Trophoblast cell (in vitro differentiated cells and primary cell): ENCODE data around the gene TREML1.

Source experiments
- DNase-seq, 2 donors: peaks; one replicate each; pipeline ENCODE4 v3.0.0-alpha.2; 2016
- H2AFZ ChIP-seq: 2 replicates; pipeline ENCODE4 v1.6.1; 2013; ENCODE audit warnings: low read length, moderate library complexity, mild to moderate bottlenecking; ENCODE audit not compliant: insufficient read depth, poor library complexity
- H2AK5ac ChIP-seq: 2 replicates; pipeline ENCODE4 v1.6.1; 2013; ENCODE audit warnings: mild to moderate bottlenecking, low read length
- H2BK120ac ChIP-seq: 2 replicates; pipeline ENCODE4 v1.6.1; 2013; ENCODE audit warnings: low read length, mild to moderate bottlenecking, moderate library complexity; ENCODE audit not compliant: insufficient read depth, poor library complexity
- H2BK12ac ChIP-seq: 2 replicates; pipeline ENCODE4 v1.6.1; 2013; ENCODE audit warnings: mild to moderate bottlenecking, low read length, moderate library complexity
- H2BK5ac ChIP-seq: 2 replicates; pipeline ENCODE4 v1.6.1; 2013; ENCODE audit warnings: low read length, low read depth, moderate library complexity, mild to moderate bottlenecking; ENCODE audit not compliant: poor library complexity
- H3K14ac ChIP-seq: 2 replicates; pipeline ENCODE4 v1.6.1; 2013; ENCODE audit warnings: mild to moderate bottlenecking, low read length
- H3K18ac ChIP-seq: 2 replicates; pipeline ENCODE4 v1.6.1; 2013; ENCODE audit warnings: mild to moderate bottlenecking, low read length
- H3K23ac ChIP-seq: 2 replicates; pipeline ENCODE4 v1.6.1; 2013; ENCODE audit warnings: low read length
- H3K27ac ChIP-seq: 2 replicates; pipeline ENCODE4 v1.5.1; 2013; ENCODE audit warnings: low read depth, mild to moderate bottlenecking, inconsistent platforms, low read length, moderate library complexity
- H3K27me3 ChIP-seq: 2 replicates; pipeline ENCODE4 v1.6.1; 2013; ENCODE audit warnings: inconsistent platforms, mild to moderate bottlenecking, low read length, moderate library complexity; ENCODE audit not compliant: insufficient read depth
- H3K36me3 ChIP-seq, 2 experiments: 1 replicate in 1 of 2; 2 replicates in 1 of 2; pipeline ENCODE4 v1.6.1; 2013; ENCODE audit warnings: low read length in 2 of 2, mild to moderate bottlenecking in 2 of 2, moderate library complexity in 1 of 2; ENCODE audit not compliant: insufficient read depth in 2 of 2, control insufficient read depth in 1 of 2
- H3K4ac ChIP-seq: 2 replicates; pipeline ENCODE4 v1.6.1; 2013; ENCODE audit warnings: low read depth, mild to moderate bottlenecking, low read length, moderate library complexity
- H3K4me1 ChIP-seq, 2 experiments: 1 replicate in 1 of 2; 2 replicates in 1 of 2; pipeline ENCODE4 v1.6.1; 2013; ENCODE audit warnings: low read length in 2 of 2, mild to moderate bottlenecking in 2 of 2, moderate library complexity in 1 of 2; ENCODE audit not compliant: insufficient read depth in 2 of 2, control insufficient read depth in 1 of 2
- H3K4me2 ChIP-seq: 2 replicates; pipeline ENCODE4 v1.6.1; 2013; ENCODE audit warnings: inconsistent platforms, mild to moderate bottlenecking, low read length, moderate library complexity
- H3K4me3 ChIP-seq: 2 replicates; pipeline ENCODE4 v1.5.1; 2013; ENCODE audit warnings: mild to moderate bottlenecking, low read depth, low read length, inconsistent platforms
- H3K79me1 ChIP-seq: one replicate; pipeline ENCODE4 v1.6.1; 2013; ENCODE audit warnings: low read length
- H3K79me2 ChIP-seq: 2 replicates; pipeline ENCODE4 v1.6.1; 2013; ENCODE audit warnings: low read length, mild to moderate bottlenecking; ENCODE audit not compliant: control insufficient read depth, insufficient read depth, poor library complexity
- H3K9ac ChIP-seq: 2 replicates; pipeline ENCODE4 v1.6.1; 2013; ENCODE audit warnings: mild to moderate bottlenecking, low read length
- H3K9me3 ChIP-seq: 2 replicates; pipeline ENCODE4 v1.6.1; 2013; ENCODE audit warnings: low read depth, mild to moderate bottlenecking, control low read depth, inconsistent platforms, low read length; ENCODE audit not compliant: insufficient read depth
- H4K12ac ChIP-seq: 2 replicates; pipeline ENCODE4 v1.6.1; 2013; ENCODE audit warnings: low read depth, mild to moderate bottlenecking, low read length, moderate library complexity
- H4K8ac ChIP-seq: 2 replicates; pipeline ENCODE4 v1.6.1; 2013; ENCODE audit warnings: low read depth, mild to moderate bottlenecking, low read length, moderate library complexity
- H4K91ac ChIP-seq: one replicate; pipeline ENCODE4 v1.6.1; 2013; ENCODE audit warnings: low read depth, mild to moderate bottlenecking, low read length, moderate library complexity
- WGBS: extraction: QIAGEN DNeasy Blood & Tissue Kit; methylation state at CpG from one replicate; pipeline ENCODE4 v1.1.7; 2013; ENCODE audit warnings: missing lambda C conversion rate; ENCODE audit not compliant: insufficient read length, insufficient coverage; ENCODE audit errors: extremely low coverage; 5-methylcytosine and 5-hydroxymethylcytosine counted together

TREML1 gene

DNA sequence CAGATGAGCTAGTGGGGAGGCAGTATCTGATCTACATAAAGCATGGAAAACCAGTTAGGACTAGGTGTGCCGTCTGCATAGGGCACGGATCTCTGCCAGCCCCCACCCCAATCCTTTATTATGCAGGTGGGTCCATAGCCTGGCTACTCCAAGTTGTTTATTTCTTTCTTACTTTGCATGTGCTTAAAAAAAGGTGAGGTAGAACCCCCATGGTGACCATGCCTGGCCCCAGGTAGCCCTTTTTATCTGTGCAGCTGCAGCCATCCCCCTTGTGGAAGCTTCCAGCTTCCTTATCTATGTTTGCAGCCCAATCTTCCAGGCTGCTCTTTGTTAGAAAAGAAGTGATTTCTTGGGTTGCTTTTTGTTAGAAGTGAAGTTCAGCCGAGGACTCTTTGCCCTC, 17.8 kb upstream of the TREML1 start:
- H4K8ac ChIP-seq, result no peak overlapping the region
- no peak overlapping the region for H3K27ac ChIP-seq
- H2BK120ac ChIP-seq, result no peak overlapping the region
- no peak overlapping the region for H4K91ac ChIP-seq
- H3K18ac ChIP-seq, result no peak overlapping the region
- no peaks in the 10 kb centered on the region for H3K27me3 ChIP-seq
- H2BK12ac ChIP-seq, result no peak overlapping the region
- no peak overlapping the region for H3K4ac ChIP-seq
- H3K4me1 ChIP-seq, result no peaks in the 10 kb centered on the region
- no peak overlapping the region for H3K4me3 ChIP-seq
- no peak overlapping the region for H3K23ac ChIP-seq
- H3K79me1 ChIP-seq, result no peaks in the 10 kb centered on the region
- H2BK5ac ChIP-seq, result no peak overlapping the region
- no peak for DNase-seq
- H3K79me2 ChIP-seq, result no peaks in the 10 kb centered on the region
- no peak overlapping the region for H3K9ac ChIP-seq
- no peak overlapping the region for H3K14ac ChIP-seq
- H4K12ac ChIP-seq, result no peak overlapping the region
- H3K36me3 ChIP-seq, result no peaks in the 10 kb centered on the region
- H2AFZ ChIP-seq, result no peak overlapping the region
- H3K9me3 ChIP-seq, result no peaks in the 10 kb centered on the region
- no peak overlapping the region for H2AK5ac ChIP-seq
- WGBS, result no CpG with 5 or more reads among the region's 3 CpGs
- H3K4me2 ChIP-seq, result no peak overlapping the region

GRCh38 chr6:41170547-41171160, 16.5 kb upstream of the TREML1 start:
- Histone ChIP-seq H3K4me1 (no peaks in the 10 kb centered on the region), H2BK5ac (no peak overlapping the region), H3K79me1 (no peaks in the 10 kb centered on the region), H3K36me3 (no peaks in the 10 kb centered on the region), H2BK120ac (no peak overlapping the region), H2BK12ac (no peak overlapping the region), H2AFZ (no peak overlapping the region), H3K4ac (no peak overlapping the region), H3K9ac (no peak overlapping the region), H3K79me2 (no peaks in the 10 kb centered on the region), H3K23ac (no peak overlapping the region), H3K9me3 (no peaks in the 10 kb centered on the region), H3K4me2 (no peak overlapping the region), H3K27me3 (no peaks in the 10 kb centered on the region), H3K18ac (no peak overlapping the region), H4K12ac (no peak overlapping the region), H4K91ac (no peak overlapping the region), H3K14ac (no peak overlapping the region), H3K4me3 (no peak overlapping the region), H2AK5ac (no peak overlapping the region), H3K27ac (no peak overlapping the region), H4K8ac (no peak overlapping the region)
- no peak for DNase-seq
- no CpG with 5 or more reads among the region's 4 CpGs for WGBS

DNA sequence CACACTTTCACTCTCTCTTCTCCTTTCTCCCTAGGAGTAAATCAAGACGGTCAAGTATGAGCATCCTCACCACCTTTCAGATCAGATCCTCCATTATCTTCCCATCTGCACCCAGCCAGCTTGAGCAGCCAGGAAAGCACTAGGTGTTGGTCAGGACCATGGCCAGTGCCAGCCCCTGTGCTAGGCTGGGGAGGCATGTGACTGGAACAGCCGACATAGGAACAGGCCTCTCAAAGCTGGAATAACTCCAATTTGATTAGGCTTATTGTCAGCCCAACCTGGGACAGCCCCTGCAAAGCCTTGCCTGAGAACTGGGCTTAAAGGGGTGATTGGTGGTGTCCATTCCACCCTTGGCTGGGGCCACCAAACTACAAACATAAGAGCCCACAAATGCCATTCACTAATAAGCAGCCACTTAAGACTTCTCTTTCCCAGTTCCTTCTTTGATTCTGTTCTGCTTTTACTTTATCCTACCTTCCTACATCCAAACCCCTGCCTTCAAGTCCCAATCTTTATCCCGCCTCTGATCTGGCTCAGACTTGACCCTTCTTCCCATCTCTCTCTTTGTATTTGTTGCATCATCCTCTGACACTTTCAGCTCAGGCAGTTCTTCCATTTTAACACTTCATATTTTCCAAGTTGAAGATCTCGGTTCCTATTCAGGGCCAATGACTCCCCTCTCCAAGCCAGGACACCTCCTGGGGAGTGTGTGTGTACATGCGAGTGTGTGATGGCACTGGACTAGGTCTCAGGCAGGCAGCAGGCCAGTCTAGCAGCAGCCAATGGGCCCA, 13.2 kb upstream of the TREML1 start:
- H3K79me2 ChIP-seq, result no peaks in the 10 kb centered on the region
- no peak overlapping the region for H2BK5ac ChIP-seq
- H3K23ac ChIP-seq, result no peak overlapping the region
- peak in 1 of 2 donors; percentile 11 for DNase-seq
- H3K79me1 ChIP-seq, result no peaks in the 10 kb centered on the region
- no peak overlapping the region for H2AFZ ChIP-seq
- H3K4ac ChIP-seq, result no peak overlapping the region
- H4K91ac ChIP-seq, result no peak overlapping the region
- H3K18ac ChIP-seq, result no peak overlapping the region
- H3K9me3 ChIP-seq, result no peaks in the 10 kb centered on the region
- no peak overlapping the region for H4K12ac ChIP-seq
- no peak overlapping the region for H3K4me3 ChIP-seq
- no peak overlapping the region for H2AK5ac ChIP-seq
- no peak overlapping the region for H2BK12ac ChIP-seq
- no peaks in the 10 kb centered on the region for H3K36me3 ChIP-seq
- no peak overlapping the region for H3K14ac ChIP-seq
- no peak overlapping the region for H3K4me2 ChIP-seq
- no peak overlapping the region for H2BK120ac ChIP-seq
- H3K27ac ChIP-seq, result no peak overlapping the region
- peaks cover 0 to 5% of the 10 kb centered on the region in 2 experiments for H3K4me1 ChIP-seq
- WGBS, result no CpG with 5 or more reads among the region's 5 CpGs
- no peak overlapping the region for H3K9ac ChIP-seq
- no peaks in the 10 kb centered on the region for H3K27me3 ChIP-seq
- H4K8ac ChIP-seq, result no peak overlapping the region

GRCh38 chr6:41164551-41165120, 10.5 kb upstream of the TREML1 start:
- Histone ChIP-seq H3K36me3 (no peaks in the 10 kb centered on the region), H3K27ac (no peak overlapping the region), H2BK120ac (no peak overlapping the region), H2AK5ac (no peak overlapping the region), H3K4me3 (no peak overlapping the region), H2BK5ac (no peak overlapping the region), H3K79me2 (no peaks in the 10 kb centered on the region), H3K9ac (no peak overlapping the region), H2BK12ac (no peak overlapping the region), H4K91ac (no peak overlapping the region), H4K8ac (no peak overlapping the region), H4K12ac (no peak overlapping the region), H3K4me1 (peaks cover 2 to 5% of the 10 kb centered on the region in 2 experiments), H3K27me3 (no peaks in the 10 kb centered on the region), H3K14ac (no peak overlapping the region), H3K4me2 (no peak overlapping the region), H3K18ac (no peak overlapping the region), H3K9me3 (no peaks in the 10 kb centered on the region), H3K79me1 (no peaks in the 10 kb centered on the region), H3K23ac (no peak overlapping the region), H2AFZ (no peak overlapping the region), H3K4ac (no peak overlapping the region)
- no CpG with 5 or more reads among the region's 4 CpGs for WGBS
- DNase-seq, result no peak
